HepG2 (cell line): ENCODE results near the gene MAP3K3. TPM values are rescaled to one million over a fixed set of nuclear protein-coding genes. Genes with fewer than 3 reads are reported as not detected.

ENCODE experiments used
- BRD4 ChIP-seq: sonication (generic); formaldehyde crosslinking; IDR thresholded peaks from 2 replicates; pipeline ENCODE4 v1.4.0; 2020; ENCODE audit warnings: missing genetic modification reagents
- CEBPG ChIP-seq: IDR thresholded peaks from 2 replicates; pipeline ENCODE4 v1.6.1; 2016
- CREM ChIP-seq, 2 experiments: sonication (generic) in 1 of 2; formaldehyde crosslinking in 1 of 2; IDR thresholded peaks; 2 replicates each; pipeline versions ENCODE4 v1.4.0 to v1.6.1; 2016 to 2020; ENCODE audit warnings: antibody characterized with exemption in 1 of 2, mild to moderate bottlenecking in 1 of 2, missing genetic modification reagents in 1 of 2
- DMAP1 ChIP-seq: IDR thresholded peaks from 2 replicates; pipeline ENCODE4 v1.6.1; 2016
- FIP1L1 ChIP-seq: fragments of 200-400 bp; formaldehyde crosslinking; IDR thresholded peaks from 2 replicates; pipeline ENCODE4 v1.6.1; 2018; ENCODE audit warnings: low read depth, mild to moderate bottlenecking, low read length, moderate library complexity, borderline replicate concordance; ENCODE audit not compliant: insufficient read depth
- HMG20A ChIP-seq: IDR thresholded peaks from 2 replicates; pipeline ENCODE4 v1.6.1; 2016; ENCODE audit warnings: borderline replicate concordance
- HOXA3 ChIP-seq: sonication (generic); formaldehyde crosslinking; IDR thresholded peaks from 2 replicates; pipeline ENCODE4 v1.5.0; 2020; ENCODE audit warnings: missing genetic modification reagents
- KDM4B ChIP-seq: sonication (generic); formaldehyde crosslinking; IDR thresholded peaks from 2 replicates; pipeline ENCODE4 v1.4.0; 2020; ENCODE audit warnings: missing genetic modification reagents
- KDM5B ChIP-seq: sonication (generic); formaldehyde crosslinking; IDR thresholded peaks from 2 replicates; pipeline ENCODE4 v1.4.0; 2020; ENCODE audit warnings: missing genetic modification reagents, mild to moderate bottlenecking, borderline replicate concordance
- KLF11 ChIP-seq: IDR thresholded peaks from 2 replicates; pipeline ENCODE4 v1.6.1; 2016; ENCODE audit warnings: missing compliant biosample characterization
- MZF1 ChIP-seq: sonication (generic); formaldehyde crosslinking; IDR thresholded peaks from 2 replicates; pipeline ENCODE4 v1.8.1; 2023; ENCODE audit warnings: mild to moderate bottlenecking, missing genetic modification reagents, borderline replicate concordance
- NRL ChIP-seq: sonication (generic); formaldehyde crosslinking; IDR thresholded peaks from 2 replicates; pipeline ENCODE4 v1.5.0; 2020; ENCODE audit warnings: missing genetic modification reagents, mild to moderate bottlenecking, moderate library complexity, borderline replicate concordance
- TBP ChIP-seq: sonication (generic); formaldehyde crosslinking; IDR thresholded peaks from 2 replicates; pipeline ENCODE4 v1.5.0; 2020; ENCODE audit warnings: missing genetic modification reagents
- U2AF2 ChIP-seq: fragments of 200-400 bp; formaldehyde crosslinking; IDR thresholded peaks from 2 replicates; pipeline ENCODE4 v1.6.1; 2017; ENCODE audit warnings: low read depth, mild to moderate bottlenecking, low read length
- ZNF264 ChIP-seq: sonication (generic); formaldehyde crosslinking; IDR thresholded peaks from 2 replicates; pipeline ENCODE4 v1.4.0; 2020; ENCODE audit warnings: missing genetic modification reagents
- ZNF557 ChIP-seq: sonication (generic); formaldehyde crosslinking; IDR thresholded peaks from 2 replicates; pipeline ENCODE4 v1.4.0; 2020; ENCODE audit warnings: missing genetic modification reagents
- ZNF747 ChIP-seq: sonication (generic); formaldehyde crosslinking; IDR thresholded peaks from 2 replicates; pipeline ENCODE4 v1.8.1; 2023; ENCODE audit warnings: missing genetic modification reagents, mild to moderate bottlenecking, borderline replicate concordance
- ZNF75D ChIP-seq: sonication (generic); formaldehyde crosslinking; IDR thresholded peaks from 2 replicates; pipeline ENCODE4 v1.8.1; 2023; ENCODE audit warnings: missing genetic modification reagents, mild to moderate bottlenecking, borderline replicate concordance
- polyA plus RNA-seq, 8 experiments: library from polyadenylated mRNA; depleted of rRNA in 3 of 8; stranded (reverse) in 7 of 8; unstranded in 1 of 8; fragments of >200 nt; fragmentation: Illumina TruSeq in 4 of 8; extraction: Trizol in 4 of 8; gene quantifications; 2 replicates each; pipeline versions ENCODE4 v1.2.1 to v1.2.3, GENCODE V29; 2011 to 2016; ENCODE audit warnings: low read depth in 4 of 8, missing spikeins in 1 of 8, mixed read lengths in 1 of 8; ENCODE audit not compliant: insufficient read depth in 1 of 8
- total RNA-seq, 5 experiments: library from RNA; depleted of rRNA; stranded (reverse); fragments of >200 nt; fragmentation: Illumina TruSeq; extraction: Trizol; gene quantifications; 2 replicates each; pipeline ENCODE4 v1.2.3, GENCODE V29; 2016; ENCODE audit warnings: low read depth in 1 of 5
- TF ChIP-seq, protein P1 (sequence below): sonication (generic); formaldehyde crosslinking; IDR thresholded peaks from 2 replicates; pipeline ENCODE4 v1.9.0; 2021; ENCODE audit warnings: missing genetic modification reagents, borderline replicate concordance
- TF ChIP-seq, protein P2 (sequence below): sonication (generic); formaldehyde crosslinking; IDR thresholded peaks from 2 replicates; pipeline ENCODE4 v1.4.0; 2020; ENCODE audit warnings: mild to moderate bottlenecking, missing genetic modification reagents
- TF ChIP-seq, protein P3 (sequence below): sonication (generic); formaldehyde crosslinking; IDR thresholded peaks from 2 replicates; pipeline ENCODE4 v1.5.0; 2020; ENCODE audit warnings: mild to moderate bottlenecking, missing genetic modification reagents, moderate library complexity
- TF ChIP-seq, protein P4 (sequence below): sonication (generic); formaldehyde crosslinking; IDR thresholded peaks from 2 replicates; pipeline ENCODE4 v1.5.0; 2020; ENCODE audit warnings: mild to moderate bottlenecking, missing genetic modification reagents, borderline replicate concordance

MAP3K3 gene
- total and polyA plus RNA-seq, 2 of the 13 experiments (the other 11 are each of a cell fraction or from before 2014, with no cell fraction given) = 17.7 to 21.8 TPM

DNA sequence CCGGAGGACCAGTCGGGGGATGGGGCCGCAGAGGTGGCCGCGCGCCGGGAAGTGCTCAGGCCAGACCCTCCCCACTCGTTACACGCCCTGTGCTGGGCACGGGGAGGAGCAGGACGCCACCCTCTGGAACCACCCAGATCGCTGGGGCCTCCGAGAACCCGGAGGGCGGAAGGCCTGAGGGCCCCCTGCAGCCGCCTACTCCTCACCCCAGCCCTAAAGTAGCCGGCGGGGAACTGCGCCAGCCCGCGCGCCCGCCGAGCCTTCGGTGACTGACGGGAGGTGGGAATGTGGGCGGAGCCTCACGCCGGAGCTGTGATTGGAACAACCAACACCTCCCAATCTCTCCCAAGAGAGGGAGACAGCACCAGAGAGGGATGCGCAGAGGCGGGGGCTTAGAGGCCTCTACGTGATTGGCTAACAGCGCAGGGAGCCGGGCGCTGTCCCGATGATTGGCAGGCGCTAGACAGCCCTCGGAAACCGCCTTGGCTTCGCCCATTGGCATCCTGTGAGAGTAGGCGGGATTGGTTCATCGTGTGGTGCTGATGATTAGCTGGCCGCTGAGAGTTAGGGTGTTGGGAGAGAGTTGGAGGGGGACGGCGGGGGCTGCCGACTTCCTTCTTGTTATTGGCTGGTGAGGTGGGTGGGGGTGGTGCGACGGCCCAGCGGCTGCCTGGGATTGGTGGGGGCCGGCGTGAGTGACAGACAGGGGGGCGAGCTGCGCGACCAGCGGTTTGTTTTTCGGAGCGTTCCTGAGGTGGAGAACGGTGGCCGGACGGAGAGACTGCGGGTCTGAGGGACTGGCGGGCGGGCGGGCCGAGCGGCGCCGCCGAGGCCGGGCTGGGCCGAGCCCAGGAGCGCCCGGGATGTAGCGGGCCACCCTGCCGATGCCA is at the start of gene MAP3K3 (continued):
- TF ChIP-seq FIP1L1 (no peak), ZNF75D (CRISPR knock-in tag) (peak; percentile 37; the same call in 1 of the 2 replicates), KDM4B (CRISPR knock-in tag) (0 out of 2 replicates have a peak, but pooled peaks have one; percentile 81), HOXA3 (CRISPR knock-in tag) (peak; percentile 75), HMG20A (no peak), KDM5B (peak; percentile 97), ZNF264 (peak; percentile 73), ZNF747 (CRISPR knock-in tag) (peak; percentile 47), TBP (CRISPR knock-in tag) (no peak), ZNF557 (CRISPR knock-in tag) (no peak), NRL (peak; percentile 71), DMAP1 (CRISPR knock-in tag) (peak; percentile 65), CEBPG (CRISPR knock-in tag) (peak; percentile 68; the same call in 1 of the 2 replicates), CREM (IDR thresholded peaks at IDR 0.05) (peak; percentile 84), CREM (CRISPR knock-in tag; IDR thresholded peaks at IDR 0.05) (no peak), U2AF2 (no peak), BRD4 (CRISPR knock-in tag) (peak; percentile 81; the same call in 1 of the 2 replicates), KLF11 (CRISPR knock-in tag) (peak; percentile 78; the same call in 1 of the 2 replicates), MZF1 (CRISPR knock-in tag) (peak; percentile 98; the same call in 1 of the 2 replicates)
- TF ChIP-seq, protein P1, sequence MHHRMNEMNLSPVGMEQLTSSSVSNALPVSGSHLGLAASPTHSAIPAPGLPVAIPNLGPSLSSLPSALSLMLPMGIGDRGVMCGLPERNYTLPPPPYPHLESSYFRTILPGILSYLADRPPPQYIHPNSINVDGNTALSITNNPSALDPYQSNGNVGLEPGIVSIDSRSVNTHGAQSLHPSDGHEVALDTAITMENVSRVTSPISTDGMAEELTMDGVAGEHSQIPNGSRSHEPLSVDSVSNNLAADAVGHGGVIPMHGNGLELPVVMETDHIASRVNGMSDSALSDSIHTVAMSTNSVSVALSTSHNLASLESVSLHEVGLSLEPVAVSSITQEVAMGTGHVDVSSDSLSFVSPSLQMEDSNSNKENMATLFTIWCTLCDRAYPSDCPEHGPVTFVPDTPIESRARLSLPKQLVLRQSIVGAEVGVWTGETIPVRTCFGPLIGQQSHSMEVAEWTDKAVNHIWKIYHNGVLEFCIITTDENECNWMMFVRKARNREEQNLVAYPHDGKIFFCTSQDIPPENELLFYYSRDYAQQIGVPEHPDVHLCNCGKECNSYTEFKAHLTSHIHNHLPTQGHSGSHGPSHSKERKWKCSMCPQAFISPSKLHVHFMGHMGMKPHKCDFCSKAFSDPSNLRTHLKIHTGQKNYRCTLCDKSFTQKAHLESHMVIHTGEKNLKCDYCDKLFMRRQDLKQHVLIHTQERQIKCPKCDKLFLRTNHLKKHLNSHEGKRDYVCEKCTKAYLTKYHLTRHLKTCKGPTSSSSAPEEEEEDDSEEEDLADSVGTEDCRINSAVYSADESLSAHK (CRISPR knock-in tag) = no peak
- TF ChIP-seq, protein P2, sequence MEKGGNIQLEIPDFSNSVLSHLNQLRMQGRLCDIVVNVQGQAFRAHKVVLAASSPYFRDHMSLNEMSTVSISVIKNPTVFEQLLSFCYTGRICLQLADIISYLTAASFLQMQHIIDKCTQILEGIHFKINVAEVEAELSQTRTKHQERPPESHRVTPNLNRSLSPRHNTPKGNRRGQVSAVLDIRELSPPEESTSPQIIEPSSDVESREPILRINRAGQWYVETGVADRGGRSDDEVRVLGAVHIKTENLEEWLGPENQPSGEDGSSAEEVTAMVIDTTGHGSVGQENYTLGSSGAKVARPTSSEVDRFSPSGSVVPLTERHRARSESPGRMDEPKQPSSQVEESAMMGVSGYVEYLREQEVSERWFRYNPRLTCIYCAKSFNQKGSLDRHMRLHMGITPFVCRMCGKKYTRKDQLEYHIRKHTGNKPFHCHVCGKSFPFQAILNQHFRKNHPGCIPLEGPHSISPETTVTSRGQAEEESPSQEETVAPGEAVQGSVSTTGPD (CRISPR knock-in tag) = peak; percentile 70; the same call in 1 of the 2 replicates
- TF ChIP-seq, protein P3, sequence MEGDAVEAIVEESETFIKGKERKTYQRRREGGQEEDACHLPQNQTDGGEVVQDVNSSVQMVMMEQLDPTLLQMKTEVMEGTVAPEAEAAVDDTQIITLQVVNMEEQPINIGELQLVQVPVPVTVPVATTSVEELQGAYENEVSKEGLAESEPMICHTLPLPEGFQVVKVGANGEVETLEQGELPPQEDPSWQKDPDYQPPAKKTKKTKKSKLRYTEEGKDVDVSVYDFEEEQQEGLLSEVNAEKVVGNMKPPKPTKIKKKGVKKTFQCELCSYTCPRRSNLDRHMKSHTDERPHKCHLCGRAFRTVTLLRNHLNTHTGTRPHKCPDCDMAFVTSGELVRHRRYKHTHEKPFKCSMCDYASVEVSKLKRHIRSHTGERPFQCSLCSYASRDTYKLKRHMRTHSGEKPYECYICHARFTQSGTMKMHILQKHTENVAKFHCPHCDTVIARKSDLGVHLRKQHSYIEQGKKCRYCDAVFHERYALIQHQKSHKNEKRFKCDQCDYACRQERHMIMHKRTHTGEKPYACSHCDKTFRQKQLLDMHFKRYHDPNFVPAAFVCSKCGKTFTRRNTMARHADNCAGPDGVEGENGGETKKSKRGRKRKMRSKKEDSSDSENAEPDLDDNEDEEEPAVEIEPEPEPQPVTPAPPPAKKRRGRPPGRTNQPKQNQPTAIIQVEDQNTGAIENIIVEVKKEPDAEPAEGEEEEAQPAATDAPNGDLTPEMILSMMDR (CRISPR knock-in tag) = peak; percentile 58
- TF ChIP-seq, protein P4, sequence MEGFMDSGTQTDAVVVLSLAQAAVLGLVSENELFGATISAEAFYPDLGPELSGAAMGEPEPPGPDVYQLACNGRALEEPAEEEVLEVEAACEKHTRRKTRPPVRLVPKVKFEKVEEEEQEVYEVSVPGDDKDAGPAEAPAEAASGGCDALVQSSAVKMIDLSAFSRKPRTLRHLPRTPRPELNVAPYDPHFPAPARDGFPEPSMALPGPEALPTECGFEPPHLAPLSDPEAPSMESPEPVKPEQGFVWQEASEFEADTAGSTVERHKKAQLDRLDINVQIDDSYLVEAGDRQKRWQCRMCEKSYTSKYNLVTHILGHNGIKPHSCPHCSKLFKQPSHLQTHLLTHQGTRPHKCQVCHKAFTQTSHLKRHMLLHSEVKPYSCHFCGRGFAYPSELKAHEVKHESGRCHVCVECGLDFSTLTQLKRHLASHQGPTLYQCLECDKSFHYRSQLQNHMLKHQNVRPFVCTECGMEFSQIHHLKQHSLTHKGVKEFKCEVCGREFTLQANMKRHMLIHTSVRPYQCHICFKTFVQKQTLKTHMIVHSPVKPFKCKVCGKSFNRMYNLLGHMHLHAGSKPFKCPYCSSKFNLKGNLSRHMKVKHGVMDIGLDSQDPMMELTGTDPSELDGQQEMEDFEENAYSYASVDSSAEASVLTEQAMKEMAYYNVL (CRISPR knock-in tag) = peak; percentile 88
